Fibroblast of lung (primary cell): ENCODE results near the gene CHAMP1. TPM values are rescaled to one million over a fixed set of nuclear protein-coding genes. Genes with fewer than 3 reads are reported as not detected.

Experiments used
- DNase-seq, 2 donors: peaks; one replicate each; pipeline versions ENCODE4 v3.0.0 to v3.0.0-alpha.2; 2010; ENCODE audit warnings: low read depth in 2 of 2
- H2AFZ ChIP-seq: 2 replicates; pipeline ENCODE4 v1.5.1; 2012; ENCODE audit warnings: low read length, control low read depth, inconsistent platforms
- H3K27ac ChIP-seq: 2 replicates; pipeline ENCODE4 v1.5.1; 2011; ENCODE audit warnings: low read length, control low read depth; ENCODE audit not compliant: insufficient read depth
- H3K27me3 ChIP-seq: 2 replicates; pipeline ENCODE4 v1.5.1; 2011; ENCODE audit warnings: mild to moderate bottlenecking, low read length; ENCODE audit not compliant: control insufficient read depth, insufficient read depth
- H3K36me3 ChIP-seq: 2 replicates; pipeline ENCODE4 v1.5.1; 2011; ENCODE audit warnings: low read length; ENCODE audit not compliant: control insufficient read depth, insufficient read depth
- H3K4me1 ChIP-seq: 2 replicates; pipeline ENCODE4 v1.5.1; 2011; ENCODE audit warnings: low read length; ENCODE audit not compliant: control insufficient read depth, insufficient read depth; ENCODE audit errors: extremely low read depth
- H3K4me2 ChIP-seq: 2 replicates; pipeline ENCODE4 v1.5.1; 2011; ENCODE audit warnings: low read length, control low read depth; ENCODE audit not compliant: insufficient read depth; ENCODE audit errors: extremely low read depth
- H3K4me3 ChIP-seq, 4 experiments: fragments of 200-600 bp in 1 of 4; sonication (generic) in 1 of 4; replicated peaks in 1 of 4; 2 replicates each; pipeline ENCODE4 v1.5.1; 2011 to 2016; ENCODE audit warnings: low read length in 4 of 4, low read depth in 3 of 4, mild to moderate bottlenecking in 3 of 4, control low read depth in 2 of 4, inconsistent platforms in 1 of 4, mixed read lengths in 1 of 4; ENCODE audit not compliant: insufficient read depth in 1 of 4; ENCODE audit errors: control extremely low read depth in 1 of 4
- H3K79me2 ChIP-seq: 2 replicates; pipeline ENCODE4 v1.5.1; 2012; ENCODE audit warnings: mild to moderate bottlenecking, low read length, inconsistent platforms; ENCODE audit not compliant: control insufficient read depth, insufficient read depth
- H3K9ac ChIP-seq: 2 replicates; pipeline ENCODE4 v1.5.1; 2011; ENCODE audit warnings: mild to moderate bottlenecking, low read length, control low read depth; ENCODE audit not compliant: insufficient read depth
- H3K9me3 ChIP-seq: 2 replicates; pipeline ENCODE4 v1.5.1; 2012; ENCODE audit warnings: low read depth, low read length; ENCODE audit not compliant: control insufficient read depth, insufficient read depth
- H4K20me1 ChIP-seq: 2 replicates; pipeline ENCODE4 v1.5.1; 2011; ENCODE audit warnings: low read length; ENCODE audit not compliant: control insufficient read depth, insufficient read depth; ENCODE audit errors: extremely low read depth
- EZH2 ChIP-seq: IDR thresholded peaks from 2 replicates; pipeline ENCODE4 v1.5.1; 2012; ENCODE audit warnings: low read length, control low read depth, mild to moderate bottlenecking; ENCODE audit errors: missing control alignments
- polyA plus RNA-seq, 2 donors: library from polyadenylated mRNA; depleted of rRNA in 1 of 2; stranded (reverse) in 1 of 2; unstranded in 1 of 2; fragments of >200 nt; gene quantifications; 2 replicates each; pipeline ENCODE4 v1.2.1, GENCODE V29; 2011 to 2012; ENCODE audit warnings: missing spikeins in 1 of 2
- total RNA-seq: library from RNA; depleted of rRNA; stranded (reverse); fragments of >200 nt; gene quantifications from 2 replicates; pipeline ENCODE4 v1.2.1, GENCODE V29; 2014
- TF ChIP-seq, protein P1 (sequence below), 2 donors: IDR thresholded peaks in 1 of 2; conservative IDR thresholded peaks in 1 of 2; 1 replicate in 1 of 2; 2 replicates in 1 of 2; pipeline ENCODE4 v1.5.1; 2011 to 2012; ENCODE audit warnings: low read length in 2 of 2, control low read depth in 1 of 2, inconsistent platforms in 1 of 2, low read depth in 1 of 2, mild to moderate bottlenecking in 1 of 2

CHAMP1 gene
- total and polyA plus RNA-seq, 2 donors (not counting 1 experiment from before 2014, with no cell fraction given), result 14.5 to 35.2 TPM

GRCh38 chr13:114272977-114273376 is 41.3 kb upstream of the CHAMP1 start:
- no peaks in the 10 kb centered on the region for H3K27me3 ChIP-seq
- no peaks in the 10 kb centered on the region for H4K20me1 ChIP-seq
- H3K4me3 ChIP-seq, result no peak overlapping the region
- DNase-seq, result no peak
- H3K79me2 ChIP-seq, result no peaks in the 10 kb centered on the region
- no peak overlapping the region for H2AFZ ChIP-seq
- TF ChIP-seq EZH2, result no peak
- TF ChIP-seq, protein P1, sequence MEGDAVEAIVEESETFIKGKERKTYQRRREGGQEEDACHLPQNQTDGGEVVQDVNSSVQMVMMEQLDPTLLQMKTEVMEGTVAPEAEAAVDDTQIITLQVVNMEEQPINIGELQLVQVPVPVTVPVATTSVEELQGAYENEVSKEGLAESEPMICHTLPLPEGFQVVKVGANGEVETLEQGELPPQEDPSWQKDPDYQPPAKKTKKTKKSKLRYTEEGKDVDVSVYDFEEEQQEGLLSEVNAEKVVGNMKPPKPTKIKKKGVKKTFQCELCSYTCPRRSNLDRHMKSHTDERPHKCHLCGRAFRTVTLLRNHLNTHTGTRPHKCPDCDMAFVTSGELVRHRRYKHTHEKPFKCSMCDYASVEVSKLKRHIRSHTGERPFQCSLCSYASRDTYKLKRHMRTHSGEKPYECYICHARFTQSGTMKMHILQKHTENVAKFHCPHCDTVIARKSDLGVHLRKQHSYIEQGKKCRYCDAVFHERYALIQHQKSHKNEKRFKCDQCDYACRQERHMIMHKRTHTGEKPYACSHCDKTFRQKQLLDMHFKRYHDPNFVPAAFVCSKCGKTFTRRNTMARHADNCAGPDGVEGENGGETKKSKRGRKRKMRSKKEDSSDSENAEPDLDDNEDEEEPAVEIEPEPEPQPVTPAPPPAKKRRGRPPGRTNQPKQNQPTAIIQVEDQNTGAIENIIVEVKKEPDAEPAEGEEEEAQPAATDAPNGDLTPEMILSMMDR (conservative IDR thresholded peaks at IDR 0.05 in 1 of 2, IDR thresholded peaks at IDR 0.05 in 1 of 2; ENCODE audit: low read depth in 1 of 2, low read length in 2 of 2), result no peak
- no peak overlapping the region for H3K4me2 ChIP-seq
- no peak overlapping the region for H3K9ac ChIP-seq
- peaks cover 20% of the 10 kb centered on the region for H3K36me3 ChIP-seq
- no peaks in the 10 kb centered on the region for H3K9me3 ChIP-seq
- H3K27ac ChIP-seq, result no peak overlapping the region
- no peaks in the 10 kb centered on the region for H3K4me1 ChIP-seq

DNA sequence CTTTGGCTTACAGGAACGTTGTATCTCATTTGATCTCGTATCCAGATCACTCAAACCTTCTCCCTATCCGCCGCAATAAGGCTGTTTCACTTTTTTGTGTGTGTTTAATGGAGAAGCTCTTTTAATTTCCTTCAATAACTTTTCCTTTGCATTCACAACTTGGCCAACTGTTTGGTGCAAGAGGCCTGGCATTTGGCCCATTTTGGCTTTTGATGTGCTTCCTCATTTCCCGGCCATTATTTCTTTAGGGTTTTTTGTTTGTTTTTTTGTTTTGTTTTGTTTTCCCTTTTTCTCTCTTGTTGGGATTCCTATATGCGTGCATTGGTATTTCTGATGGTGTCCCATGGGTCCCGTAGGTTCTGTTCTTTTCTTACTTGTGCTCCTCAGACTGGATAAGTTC is 39.0 kb upstream of the CHAMP1 start:
- Histone ChIP-seq H3K4me1 (peaks cover 4% of the 10 kb centered on the region), H2AFZ (no peak overlapping the region), H3K36me3 (peaks cover 12% of the 10 kb centered on the region), H3K27me3 (no peaks in the 10 kb centered on the region), H3K4me3 (no peak overlapping the region), H3K4me2 (no peak overlapping the region), H4K20me1 (no peaks in the 10 kb centered on the region), H3K9ac (no peak overlapping the region), H3K9me3 (no peaks in the 10 kb centered on the region), H3K27ac (no peak overlapping the region), H3K79me2 (no peaks in the 10 kb centered on the region)
- TF ChIP-seq, protein P1 (conservative IDR thresholded peaks at IDR 0.05 in 1 of 2, IDR thresholded peaks at IDR 0.05 in 1 of 2; ENCODE audit: low read depth in 1 of 2, low read length in 2 of 2), result no peak
- no peak for TF ChIP-seq EZH2
- no peak for DNase-seq

DNA sequence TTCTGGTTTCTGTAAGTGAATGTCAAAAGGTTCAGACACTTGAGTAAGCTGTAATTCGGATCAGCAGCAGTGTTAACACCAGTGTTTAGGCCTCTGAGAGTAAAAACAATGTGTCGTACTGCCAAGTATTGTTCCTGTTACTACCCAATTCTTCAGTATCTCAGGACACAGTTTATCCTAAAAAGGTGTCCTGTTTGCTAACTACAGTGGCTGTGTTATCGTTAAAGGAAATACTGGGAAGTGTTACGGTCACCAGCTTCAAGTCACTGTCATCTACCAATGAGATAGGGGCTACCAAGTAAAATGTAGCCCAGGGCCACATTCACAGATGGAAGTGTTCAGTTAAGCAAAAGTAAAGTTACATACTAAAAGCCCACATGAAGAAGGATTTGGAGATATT is 35.2 kb upstream of the CHAMP1 start:
- TF ChIP-seq, protein P1 (conservative IDR thresholded peaks at IDR 0.05 in 1 of 2, IDR thresholded peaks at IDR 0.05 in 1 of 2; ENCODE audit: low read depth in 1 of 2, low read length in 2 of 2), result no peak
- TF ChIP-seq EZH2, result no peak
- Histone ChIP-seq H3K27me3 (no peaks in the 10 kb centered on the region), H4K20me1 (no peaks in the 10 kb centered on the region), H3K9ac (no peak overlapping the region), H3K4me3 (no peak overlapping the region), H3K27ac (no peak overlapping the region), H2AFZ (no peak overlapping the region), H3K9me3 (no peaks in the 10 kb centered on the region), H3K4me2 (no peak overlapping the region), H3K4me1 (peaks cover 8% of the 10 kb centered on the region), H3K79me2 (peaks cover 15% of the 10 kb centered on the region), H3K36me3 (peaks cover 9% of the 10 kb centered on the region)
- no peak for DNase-seq
